Activated naive CD4-positive, alpha-beta T cell treated with anti-CD3 and anti-CD28 coated beads for 36 hours (primary cell): ENCODE measurements around the gene RAB5B. TPM values are rescaled to one million over a fixed set of nuclear protein-coding genes. Genes with fewer than 3 reads are reported as not detected.
"Not testable (repeated sequence)": the region's sequence is repeated elsewhere in the genome, so short reads cannot be mapped to it uniquely, and the experiment has no call there.

Experiments used
- CTCF ChIA-PET: fragments of 350-600 bp; sonication (Branson Sonifier 250); formaldehyde crosslinking; loops from one replicate; lab custom pipeline; 2021; ENCODE audit warnings: antibody characterized with exemption; lab: Charles Lee
- DNase-seq: peaks from one replicate; pipeline ENCODE4 v3.0.0-alpha.2; 2020
- H3K27ac Mint-ChIP-seq: one replicate; pipeline ENCODE4 v1.8.0; 2021; ENCODE audit warnings: mild to moderate bottlenecking, mixed read lengths
- H3K27me3 Mint-ChIP-seq: one replicate; pipeline ENCODE4 v1.8.0; 2021; ENCODE audit warnings: low read depth, mixed read lengths
- H3K36me3 Mint-ChIP-seq: one replicate; pipeline ENCODE4 v1.8.0; 2021; ENCODE audit warnings: low read depth, mixed read lengths
- H3K4me1 Mint-ChIP-seq: one replicate; pipeline ENCODE4 v1.8.0; 2021; ENCODE audit warnings: low read depth, mixed read lengths
- H3K4me3 Mint-ChIP-seq: one replicate; pipeline ENCODE4 v1.8.0; 2021; ENCODE audit warnings: mild to moderate bottlenecking, moderate library complexity, mixed read lengths
- H3K9me3 Mint-ChIP-seq: one replicate; pipeline ENCODE4 v1.8.0; 2021; ENCODE audit warnings: mixed read lengths
- intact Hi-C: fragments of 100-400 bp; cut with micrococcal nuclease; formaldehyde crosslinking; loops from one replicate; pipeline ENCODE4 v1.15.1; 2023
- total RNA-seq, 2 experiments: library from RNA; stranded (reverse); gene quantifications; one replicate each; pipeline ENCODE4 v1.2.3, GENCODE V29; 2021

RAB5B gene
- total RNA-seq, 2 experiments from 2014 or later, result 33.2 to 35.7 TPM

DNA sequence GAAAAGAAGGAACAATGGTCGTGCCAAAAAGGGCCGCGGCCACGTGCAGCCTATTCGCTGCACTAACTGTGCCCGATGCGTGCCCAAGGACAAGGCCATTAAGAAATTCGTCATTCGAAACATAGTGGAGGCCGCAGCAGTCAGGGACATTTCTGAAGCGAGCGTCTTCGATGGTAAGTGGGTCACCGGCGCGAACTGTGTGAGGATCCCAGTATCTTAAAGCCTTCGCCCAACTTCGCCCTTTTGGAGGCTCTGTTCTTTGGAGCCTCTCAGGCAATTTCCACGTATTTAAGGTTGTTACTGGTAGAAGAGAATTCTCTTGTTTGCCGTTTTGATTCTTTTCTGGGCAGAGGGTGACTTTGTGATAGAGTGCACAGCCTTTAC lies 68.5 kb downstream of the RAB5B start:
- peaks cover 22% of the 10 kb centered on the region for H3K36me3 Mint-ChIP-seq
- H3K27ac Mint-ChIP-seq, result peak overlapping the region; percentile 98
- H3K4me3 Mint-ChIP-seq, result peak overlapping the region; percentile 96
- H3K27me3 Mint-ChIP-seq, CTCF ChIA-PET, H3K9me3 Mint-ChIP-seq, DNase-seq, intact Hi-C loops: not testable (repeated sequence)
- H3K4me1 Mint-ChIP-seq, result peaks cover 63% of the 10 kb centered on the region

DNA sequence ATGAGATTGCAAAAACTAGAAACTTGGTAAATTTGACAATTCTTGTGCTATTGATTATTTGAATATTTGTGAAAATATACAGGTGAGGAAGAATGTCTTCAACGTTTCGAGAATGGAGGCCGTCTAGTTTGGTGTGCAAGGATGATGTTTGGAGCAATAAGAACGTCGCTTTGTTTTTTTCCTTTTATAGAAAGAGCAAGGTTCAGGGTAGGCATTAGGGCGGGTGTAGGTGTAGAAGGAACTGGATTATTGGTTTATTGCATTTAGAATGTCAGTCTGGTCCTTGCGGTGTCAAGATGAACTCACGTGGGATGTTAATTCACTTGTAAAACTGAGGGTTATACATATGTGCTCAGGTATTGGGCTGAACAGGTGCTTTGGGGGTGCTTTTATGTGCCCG lies 69.0 kb downstream of the RAB5B start:
- Mint-ChIP-seq H3K27me3 (no peaks in the 10 kb centered on the region), H3K27ac (peak overlapping the region; percentile 98), H3K9me3 (no peaks in the 10 kb centered on the region), H3K4me3 (peak overlapping the region; percentile 96), H3K4me1 (peaks cover 63% of the 10 kb centered on the region), H3K36me3 (peaks cover 22% of the 10 kb centered on the region)
- intact Hi-C loops, result no loop called here
- DNase-seq, result no peak
- CTCF ChIA-PET, result no interaction called here

Other genes with a start within 250 kb of the RAB5B start
- 10 to 100 TPM; 62.3 to 73.6 TPM for gene CD63, start 245.1 kb upstream of the RAB5B start, total RNA-seq
- 1 to 10 TPM; 4.2 TPM for gene GDF11, start 231.0 kb upstream of the RAB5B start, total RNA-seq
- gene SARNP, start 156.4 kb upstream of the RAB5B start, total RNA-seq, result 100 to 1,000 TPM; 100 to 101 TPM
- gene ORMDL2, start 156.0 kb upstream of the RAB5B start, total RNA-seq, result 10 to 100 TPM; 23.8 to 26.4 TPM
- 10 to 100 TPM; 19.7 to 21.9 TPM for gene DNAJC14, start 144.5 kb upstream of the RAB5B start, total RNA-seq
- under 1 TPM in 1 of 2 experiments, not detected in 1; 0.10 TPM for gene MMP19, start 131.1 kb upstream of the RAB5B start, total RNA-seq
- 10 to 100 TPM; 18.8 to 19.3 TPM for gene PYM1, start 46.2 kb upstream of the RAB5B start, total RNA-seq
- 100 to 1,000 TPM; 285 to 331 TPM for gene DGKA, start 42.9 kb upstream of the RAB5B start, total RNA-seq
- gene PMEL, start 8.0 kb upstream of the RAB5B start, total RNA-seq, result 1 to 10 TPM; 1.2 to 1.5 TPM
- gene CDK2, start 7.2 kb upstream of the RAB5B start, total RNA-seq, result 100 to 1,000 TPM; 121 to 126 TPM
- 1 to 10 TPM; 1.7 to 2.2 TPM for gene SUOX, start 23.2 kb downstream of the RAB5B start, total RNA-seq
- gene IKZF4, start 47.0 kb downstream of the RAB5B start, total RNA-seq, result 1 to 10 TPM; 7.5 to 8.2 TPM
- 10 to 100 TPM; 31.0 to 37.3 TPM for gene RPS26, start 67.8 kb downstream of the RAB5B start, total RNA-seq
- 1 to 10 TPM; 1.0 to 1.9 TPM for gene ERBB3, start 106.1 kb downstream of the RAB5B start, total RNA-seq
- gene PA2G4, start 130.5 kb downstream of the RAB5B start, total RNA-seq, result 100 to 1,000 TPM; 398 to 411 TPM
- gene RPL41, start 142.6 kb downstream of the RAB5B start, total RNA-seq, result 1,000 to 10,000 TPM; 5,971 to 6,299 TPM
- 1 to 10 TPM; 6.4 to 6.6 TPM for gene ZC3H10, start 144.2 kb downstream of the RAB5B start, total RNA-seq
- gene ESYT1, start 154.2 kb downstream of the RAB5B start, total RNA-seq, result 10 to 100 TPM; 87.4 to 88.9 TPM
- 10 to 100 TPM; 49.2 to 57.5 TPM for gene MYL6B, start 178.5 kb downstream of the RAB5B start, total RNA-seq
- 100 to 1,000 TPM; 841 to 868 TPM for gene MYL6, start 184.3 kb downstream of the RAB5B start, total RNA-seq
- gene SMARCC2, start 215.4 kb downstream of the RAB5B start, total RNA-seq, result 10 to 100 TPM; 75.8 to 79.0 TPM
- 10 to 100 TPM; 26.0 TPM for gene RNF41, start 247.8 kb downstream of the RAB5B start, total RNA-seq